SK-N-SH (cell line): ENCODE data around the gene EBF4. TPM values are rescaled to one million over a fixed set of nuclear protein-coding genes. Genes with fewer than 3 reads are reported as not detected.
A peak's percentile ranks its signal among the peaks of the same experiment; 100 is the strongest.

Experiments used
- CTCF ChIA-PET: fragments of 300-600, 350-600 bp; formaldehyde crosslinking; extraction: SDS; loops from one replicate; lab custom pipeline; 2021; lab: Yijun Ruan, JAX
- POLR2A ChIA-PET: fragments of 350-600 bp; sonication (Branson Sonifier 250); formaldehyde crosslinking; extraction: SDS; loops from one replicate; lab custom pipeline; 2020; ENCODE audit warnings: antibody characterized with exemption, inconsistent platforms; lab: Yijun Ruan, JAX
- DNase-seq: peaks from one replicate; pipeline ENCODE4 v3.0.0; 2012
- H2AFZ ChIP-seq: fragments of 200-600 bp; sonication (generic); 2 replicates; pipeline ENCODE4 v1.8.1; 2016; ENCODE audit warnings: antibody characterized with exemption, mild to moderate bottlenecking, low read depth
- H3F3A ChIP-seq: fragments of 200-600 bp; sonication (generic); replicated peaks from 2 replicates; pipeline ENCODE3; 2016; ENCODE audit warnings: antibody characterized with exemption, mild to moderate bottlenecking; ENCODE audit not compliant: insufficient read depth
- H3K27ac ChIP-seq, 2 experiments: fragments of 200-500 bp in 1 of 2; fragments of 200-600 bp in 1 of 2; sonication (Bioruptor generic) in 1 of 2; sonication (generic), shearing (Covaris generic) in 1 of 2; 2 replicates each; pipeline versions ENCODE4 v1.5.1 to v1.6.1; 2014 to 2016; ENCODE audit warnings: low read depth in 2 of 2, inconsistent platforms in 1 of 2, low read length in 1 of 2, mild to moderate bottlenecking in 1 of 2, mixed read lengths in 1 of 2
- H3K27me3 ChIP-seq: fragments of 200-600 bp; sonication (generic), shearing (Covaris generic); 2 replicates; pipeline ENCODE4 v1.6.1; 2016; ENCODE audit warnings: mixed run types; ENCODE audit not compliant: insufficient read depth
- H3K36me3 ChIP-seq, 2 experiments: fragments of 200-500 bp in 1 of 2; fragments of 200-600 bp in 1 of 2; sonication (Bioruptor generic) in 1 of 2; sonication (generic) in 1 of 2; replicated peaks in 1 of 2; 2 replicates each; pipeline versions ENCODE3 to v1.5.1; 2014 to 2016; ENCODE audit warnings: low read length in 1 of 2, mild to moderate bottlenecking in 1 of 2; ENCODE audit not compliant: insufficient read depth in 2 of 2, control insufficient read depth in 1 of 2
- H3K4me1 ChIP-seq, 2 experiments: fragments of 200-500 bp in 1 of 2; fragments of 200-600 bp in 1 of 2; sonication (Bioruptor generic) in 1 of 2; sonication (generic), shearing (Covaris generic) in 1 of 2; 2 replicates each; pipeline versions ENCODE4 v1.5.1 to v1.6.1; 2014 to 2016; ENCODE audit warnings: low read depth in 1 of 2, low read length in 1 of 2, mixed run types in 1 of 2; ENCODE audit not compliant: insufficient read depth in 2 of 2, control insufficient read depth in 1 of 2
- H3K4me2 ChIP-seq: fragments of 200-600 bp; sonication (generic), shearing (Covaris generic); 2 replicates; pipeline ENCODE4 v1.6.1; 2017; ENCODE audit warnings: mixed run types
- H3K4me3 ChIP-seq, 2 experiments: fragments of 200-500 bp in 1 of 2; fragments of 200-600 bp in 1 of 2; sonication (Bioruptor generic) in 1 of 2; sonication (generic), shearing (Covaris generic) in 1 of 2; 2 replicates each; pipeline versions ENCODE4 v1.5.1 to v1.8.1; 2014 to 2016; ENCODE audit warnings: low read depth in 2 of 2, inconsistent platforms in 1 of 2, low read length in 1 of 2, mild to moderate bottlenecking in 1 of 2, mixed read lengths in 1 of 2, moderate library complexity in 1 of 2
- H3K79me2 ChIP-seq: fragments of 200-600 bp; sonication (generic); 2 replicates; pipeline ENCODE4 v1.8.1; 2017; ENCODE audit warnings: mild to moderate bottlenecking; ENCODE audit not compliant: insufficient read depth
- H3K9ac ChIP-seq: fragments of 200-600 bp; sonication (generic); 2 replicates; pipeline ENCODE4 v1.6.1; 2017; ENCODE audit warnings: mixed run types
- H3K9me2 ChIP-seq: fragments of 200-600 bp; sonication (generic); 2 replicates; pipeline ENCODE4 v1.6.1; 2017; ENCODE audit warnings: mixed run types
- H3K9me3 ChIP-seq: fragments of 200-600 bp; sonication (generic); 2 replicates; pipeline ENCODE4 v1.6.1; 2017; ENCODE audit warnings: mixed run types, mild to moderate bottlenecking, moderate library complexity
- H4K20me1 ChIP-seq: fragments of 200-600 bp; sonication (generic); 2 replicates; pipeline ENCODE4 v1.6.1; 2017; ENCODE audit warnings: mild to moderate bottlenecking, mixed run types; ENCODE audit not compliant: insufficient read depth
- FOXJ3 ChIP-seq: sonication (generic); formaldehyde crosslinking; IDR thresholded peaks from 2 replicates; pipeline ENCODE4 v1.5.1; 2020; ENCODE audit warnings: mild to moderate bottlenecking, missing genetic modification reagents
- FOXM1 ChIP-seq: IDR thresholded peaks from 2 replicates; pipeline ENCODE4 v1.4.0; 2012; ENCODE audit warnings: low read depth, mild to moderate bottlenecking
- GABPA ChIP-seq: IDR thresholded peaks from 2 replicates; pipeline ENCODE4 v1.4.0; 2012; ENCODE audit warnings: low read depth, mild to moderate bottlenecking
- GATA2 ChIP-seq: sonication (generic); formaldehyde crosslinking; IDR thresholded peaks from 2 replicates; pipeline ENCODE4 v1.5.0; 2020; ENCODE audit warnings: mild to moderate bottlenecking, missing genetic modification reagents
- MAX ChIP-seq: IDR thresholded peaks from 2 replicates; pipeline ENCODE4 v1.4.0; 2012; ENCODE audit warnings: low read depth
- MXI1 ChIP-seq: IDR thresholded peaks from 2 replicates; pipeline ENCODE4 v1.6.1; 2012; ENCODE audit warnings: mild to moderate bottlenecking, low read depth, low read length, improper control_type of control experiment
- NFIC ChIP-seq: IDR thresholded peaks from 2 replicates; pipeline ENCODE4 v1.4.0; 2012; ENCODE audit warnings: borderline replicate concordance
- POLR2AphosphoS5 ChIP-seq: IDR thresholded peaks from 2 replicates; pipeline ENCODE4 v1.6.1; 2012; ENCODE audit warnings: low read depth, low read length
- RAD21 ChIP-seq: IDR thresholded peaks from 2 replicates; pipeline ENCODE4 v1.6.1; 2012; ENCODE audit warnings: mild to moderate bottlenecking, low read length
- RCOR1 ChIP-seq: fragments of 150-350 bp; IDR thresholded peaks from 2 replicates; pipeline ENCODE4 v1.6.1; 2017; ENCODE audit warnings: antibody characterized with exemption, low read length
- REST ChIP-seq: IDR thresholded peaks from 2 replicates; pipeline ENCODE4 v1.6.1; 2012; ENCODE audit warnings: mild to moderate bottlenecking, low read depth, low read length, moderate library complexity
- RXRA ChIP-seq: IDR thresholded peaks from 2 replicates; pipeline ENCODE4 v1.4.0; 2012; ENCODE audit warnings: low read depth, mild to moderate bottlenecking, borderline replicate concordance
- SIN3A ChIP-seq: IDR thresholded peaks from 2 replicates; pipeline ENCODE4 v1.6.1; 2012; ENCODE audit warnings: low read depth, mild to moderate bottlenecking, low read length, moderate library complexity, borderline replicate concordance
- SMC3 ChIP-seq: IDR thresholded peaks from 2 replicates; pipeline ENCODE4 v1.6.1; 2012; ENCODE audit warnings: low read depth, low read length, improper control_type of control experiment
- TAF1 ChIP-seq: IDR thresholded peaks from 2 replicates; pipeline ENCODE4 v1.6.1; 2012; ENCODE audit warnings: low read depth, mild to moderate bottlenecking, low read length, moderate library complexity, borderline replicate concordance
- USF1 ChIP-seq: IDR thresholded peaks from 2 replicates; pipeline ENCODE4 v1.4.0; 2012; ENCODE audit warnings: low read depth, borderline replicate concordance
- USF2 ChIP-seq: fragments of 150-350 bp; IDR thresholded peaks from 2 replicates; pipeline ENCODE4 v1.6.1; 2017; ENCODE audit warnings: antibody characterized with exemption, low read length, low read depth, borderline replicate concordance
- YY1 ChIP-seq: IDR thresholded peaks from 2 replicates; pipeline ENCODE4 v1.4.0; 2012; ENCODE audit warnings: low read depth, mild to moderate bottlenecking
- ZBTB33 ChIP-seq: IDR thresholded peaks from 2 replicates; pipeline ENCODE4 v1.4.0; 2012; ENCODE audit warnings: low read depth, borderline replicate concordance
- WGBS: methylation state at CpG from one replicate; pipeline ENCODE4 v1.1.6; 2017; ENCODE audit warnings: low lambda C conversion rate; 5-methylcytosine and 5-hydroxymethylcytosine counted together
- polyA plus RNA-seq, 3 experiments: library from polyadenylated mRNA; depleted of rRNA; stranded (reverse); fragments of >200 nt; gene quantifications; 2 replicates each; pipeline ENCODE4 v1.2.3, GENCODE V29; 2012

The EBF4 gene
- polyA plus RNA-seq, 1 of the 3 experiments (the other 2 are of a cell fraction) = 20.6 TPM

- H2AFZ ChIP-seq = no peak overlapping the region
- peaks cover 0 to 6% of the 10 kb centered on the region in 2 experiments; a peak in 1 of 4 replicates for H3K4me1 ChIP-seq
- no peaks in the 10 kb centered on the region for H3K36me3 ChIP-seq
- no peaks in the 10 kb centered on the region for H4K20me1 ChIP-seq
- peak; percentile 21 for DNase-seq
- H3K79me2 ChIP-seq = no peaks in the 10 kb centered on the region
- H3K9me2 ChIP-seq = no peaks in the 10 kb centered on the region
- H3K4me3 ChIP-seq = no peak overlapping the region
- no peak overlapping the region for H3K9ac ChIP-seq
- no peaks in the 10 kb centered on the region for H3F3A ChIP-seq
- H3K4me2 ChIP-seq = no peak overlapping the region
- POLR2A ChIA-PET = no interaction called here
- CTCF ChIA-PET = no interaction called here
- no peak for TF ChIP-seq MAX
- no peak for TF ChIP-seq FOXJ3
- TF ChIP-seq REST = no peak
- no peak for TF ChIP-seq YY1
- no peak for TF ChIP-seq NFIC
- no peak for TF ChIP-seq RXRA
- TF ChIP-seq FOXM1 = no peak
- WGBS = 79% methylated on average over 12 of the region's 22 CpGs
- no peak overlapping the region for H3K27ac ChIP-seq
- no peaks in the 10 kb centered on the region for H3K9me3 ChIP-seq
- H3K27me3 ChIP-seq = no peaks in the 10 kb centered on the region
Measured at GRCh38 chr20:2805689-2806350, 113.2 kb downstream of the EBF4 start.

GRCh38 chr20:2806351-2806701 is 113.7 kb downstream of the EBF4 start:
- 41% methylated on average over 4 of the region's 4 CpGs for WGBS
- POLR2A ChIA-PET = no interaction called here
- H3K79me2 ChIP-seq = no peaks in the 10 kb centered on the region
- H3K9me2 ChIP-seq = no peaks in the 10 kb centered on the region
- DNase-seq = no peak
- peaks cover 0 to under 1% of the 10 kb centered on the region in 2 experiments; a peak in 1 of 4 replicates for H3K4me1 ChIP-seq
- H2AFZ ChIP-seq = no peak overlapping the region
- H3K36me3 ChIP-seq = no peaks in the 10 kb centered on the region
- H3K27ac ChIP-seq = no peak overlapping the region
- H3F3A ChIP-seq = no peaks in the 10 kb centered on the region
- no peak for TF ChIP-seq SMC3
- TF ChIP-seq POLR2AphosphoS5 = no peak
- TF ChIP-seq USF1 = no peak
- no peak for TF ChIP-seq MXI1
- no peak for TF ChIP-seq USF2
- no peak for TF ChIP-seq ZBTB33
- no peak for TF ChIP-seq RAD21
- TF ChIP-seq RXRA = no peak
- no peak for TF ChIP-seq RCOR1
- TF ChIP-seq SIN3A = no peak
- no peak for TF ChIP-seq TAF1
- no peak for TF ChIP-seq GATA2 (CRISPR knock-in tag)
- no peak for TF ChIP-seq GABPA
- H3K4me3 ChIP-seq = no peak overlapping the region
- H3K9ac ChIP-seq = no peak overlapping the region
- H3K27me3 ChIP-seq = no peaks in the 10 kb centered on the region
- H4K20me1 ChIP-seq = no peaks in the 10 kb centered on the region
- no peaks in the 10 kb centered on the region for H3K9me3 ChIP-seq
- no peak overlapping the region for H3K4me2 ChIP-seq
- CTCF ChIA-PET = no interaction called here
